Fibroblast of skin of right biceps (primary cell): ENCODE data around the gene MICAL3.
"Not testable (repeated sequence)": the region's sequence is repeated elsewhere in the genome, so short reads cannot be mapped to it uniquely, and the experiment has no call there.

ENCODE experiments used
- DNase-seq: peaks from one replicate; pipeline ENCODE4 v3.0.0-alpha.2; 2013

Gene MICAL3

GRCh38 chr22:17948101-17948500 is 76.3 kb downstream of the MICAL3 start:
- no peak for DNase-seq

GRCh38 chr22:17946662-17947367 is 77.5 kb downstream of the MICAL3 start:
- no peak for DNase-seq

GRCh38 chr22:17945888-17946648 is 78.3 kb downstream of the MICAL3 start:
- no peak for DNase-seq

- no peak for DNase-seq
Observed at GRCh38 chr22:17945156-17945887, 79.0 kb downstream of the MICAL3 start.

- no peak for DNase-seq
Observed at GRCh38 chr22:17944256-17944655, 80.1 kb downstream of the MICAL3 start.

- DNase-seq = no peak
Observed at GRCh38 chr22:17943533-17944249, 80.7 kb downstream of the MICAL3 start.

- no peak for DNase-seq
Observed at GRCh38 chr22:17942721-17943120, 81.6 kb downstream of the MICAL3 start.

- DNase-seq = no peak
Observed at GRCh38 chr22:17941471-17942406, 82.6 kb downstream of the MICAL3 start.

GRCh38 chr22:17939579-17939978 is 84.8 kb downstream of the MICAL3 start:
- no peak for DNase-seq

- DNase-seq = no peak
Observed at GRCh38 chr22:17939011-17939410, 85.3 kb downstream of the MICAL3 start.

- DNase-seq = no peak
Observed at GRCh38 chr22:17938484-17938924, 85.9 kb downstream of the MICAL3 start.

- not testable (repeated sequence) for DNase-seq
Observed at GRCh38 chr22:17932457-17932856, 91.9 kb downstream of the MICAL3 start.

GRCh38 chr22:17931400-17931825 is 92.9 kb downstream of the MICAL3 start:
- no peak for DNase-seq

GRCh38 chr22:17930455-17931313 is 93.7 kb downstream of the MICAL3 start:
- DNase-seq = no peak

GRCh38 chr22:17929909-17930308 is 94.5 kb downstream of the MICAL3 start:
- DNase-seq = no peak

GRCh38 chr22:17928391-17928790 is 96.0 kb downstream of the MICAL3 start:
- no peak for DNase-seq

- DNase-seq = no peak
Observed at GRCh38 chr22:17927062-17927461, 97.3 kb downstream of the MICAL3 start.

GRCh38 chr22:17926516-17926915 is 97.8 kb downstream of the MICAL3 start:
- DNase-seq = no peak

GRCh38 chr22:17925431-17925841 is 98.9 kb downstream of the MICAL3 start:
- no peak for DNase-seq

GRCh38 chr22:17924735-17925364 is 99.5 kb downstream of the MICAL3 start:
- no peak for DNase-seq
